Neural cell (in vitro differentiated cells): ENCODE data around the gene FOXO4. TPM values are rescaled to one million over a fixed set of nuclear protein-coding genes. Genes with fewer than 3 reads are reported as not detected.

Source experiments
- H2AFZ ChIP-seq: fragments of 200-600, 300-800 bp; sonication (generic), shearing (Covaris generic); 2 replicates; pipeline ENCODE4 v1.6.0; 2014; ENCODE audit warnings: low read depth, mild to moderate bottlenecking, antibody characterized with exemption, low read length, moderate library complexity
- H3F3A ChIP-seq: fragments of 200-600 bp; shearing (Covaris generic); 2 replicates; pipeline ENCODE4 v1.6.1; 2016; ENCODE audit warnings: mild to moderate bottlenecking, moderate library complexity, mixed read lengths, antibody characterized with exemption, low read length; ENCODE audit not compliant: insufficient read depth, poor library complexity, severe bottlenecking
- H3K27ac ChIP-seq: fragments of 200-600, 300-800 bp; sonication (generic), shearing (Covaris generic); 2 replicates; pipeline ENCODE4 v1.5.1; 2014; ENCODE audit warnings: mild to moderate bottlenecking, low read length, moderate library complexity
- H3K27me3 ChIP-seq: fragments of 300-800, 200-600 bp; sonication (generic), shearing (Covaris generic); 2 replicates; pipeline ENCODE4 v1.6.0; 2014; ENCODE audit warnings: mild to moderate bottlenecking, low read depth, low read length, moderate library complexity; ENCODE audit not compliant: insufficient read depth
- H3K36me3 ChIP-seq: fragments of 300-800, 200-600 bp; sonication (generic), shearing (Covaris generic); 2 replicates; pipeline ENCODE4 v1.5.1; 2014; ENCODE audit warnings: mild to moderate bottlenecking, antibody characterized with exemption, low read length, moderate library complexity; ENCODE audit not compliant: insufficient read depth
- H3K4me2 ChIP-seq: fragments of 300-800, 200-600 bp; sonication (generic), shearing (Covaris generic); 2 replicates; pipeline ENCODE4 v1.6.0; 2014; ENCODE audit warnings: mild to moderate bottlenecking, low read length
- H3K4me3 ChIP-seq: fragments of 300-800, 200-600 bp; sonication (generic), shearing (Covaris generic); 2 replicates; pipeline ENCODE4 v1.5.1; 2014; ENCODE audit warnings: mild to moderate bottlenecking, low read length, moderate library complexity
- H3K79me2 ChIP-seq: fragments of 200-600 bp; shearing (Covaris generic); replicated peaks from 2 replicates; pipeline ENCODE4 v1.6.0; 2014; ENCODE audit warnings: mild to moderate bottlenecking, low read length, moderate library complexity; ENCODE audit not compliant: insufficient read depth
- H3K9ac ChIP-seq: fragments of 300-800, 200-600 bp; sonication (generic), shearing (Covaris generic); 2 replicates; pipeline ENCODE4 v1.6.1; 2016; ENCODE audit warnings: mild to moderate bottlenecking, low read length, mixed read lengths
- H3K9me2 ChIP-seq: fragments of 200-600 bp; shearing (Covaris generic); 2 replicates; pipeline ENCODE4 v1.6.1; 2016; ENCODE audit warnings: mild to moderate bottlenecking, low read length, mixed read lengths; ENCODE audit not compliant: insufficient read depth
- H3K9me3 ChIP-seq: fragments of 200-600, 300-800 bp; sonication (generic), shearing (Covaris generic); 2 replicates; pipeline ENCODE4 v1.6.1; 2016; ENCODE audit warnings: mild to moderate bottlenecking, mixed run types, low read length, moderate library complexity, mixed read lengths
- H4K20me1 ChIP-seq: fragments of 200-600 bp; shearing (Covaris generic); 2 replicates; pipeline ENCODE4 v1.6.1; 2016; ENCODE audit warnings: mild to moderate bottlenecking, mixed run types; ENCODE audit not compliant: insufficient read depth
- CTCF ChIP-seq: fragments of 450-650 bp; IDR thresholded peaks from 2 replicates; pipeline ENCODE4 v1.5.1; 2014; ENCODE audit warnings: antibody characterized with exemption, mild to moderate bottlenecking, moderate library complexity; ENCODE audit not compliant: poor library complexity, severe bottlenecking
- EP300 ChIP-seq: fragments of 450-650 bp; conservative IDR thresholded peaks from 2 replicates; pipeline ENCODE4 v1.6.1; 2014; ENCODE audit warnings: antibody characterized with exemption, mild to moderate bottlenecking, moderate library complexity; ENCODE audit not compliant: poor library complexity, severe bottlenecking
- EZH2 ChIP-seq: fragments of 200-600, 300-800 bp; shearing (Covaris generic), sonication (generic); IDR thresholded peaks from 2 replicates; pipeline ENCODE4 v1.6.1; 2014; ENCODE audit warnings: antibody characterized with exemption, low read length, borderline replicate concordance, mild to moderate bottlenecking; ENCODE audit not compliant: insufficient read depth, poor library complexity, severe bottlenecking
- MXI1 ChIP-seq: fragments of 450-650 bp; conservative IDR thresholded peaks from 2 replicates; pipeline ENCODE4 v1.6.1; 2014; ENCODE audit warnings: antibody characterized with exemption, mild to moderate bottlenecking; ENCODE audit not compliant: poor library complexity, severe bottlenecking
- POLR2AphosphoS5 ChIP-seq: IDR thresholded peaks from 2 replicates; pipeline ENCODE4 v1.6.1; 2012
- RAD21 ChIP-seq: fragments of 450-650 bp; conservative IDR thresholded peaks from 2 replicates; pipeline ENCODE4 v1.6.1; 2014; ENCODE audit warnings: antibody characterized with exemption, mild to moderate bottlenecking, moderate library complexity
- REST ChIP-seq: IDR thresholded peaks from 2 replicates; pipeline ENCODE4 v1.6.1; 2012; ENCODE audit warnings: borderline replicate concordance
- SMC3 ChIP-seq: fragments of 450-650 bp; conservative IDR thresholded peaks from 2 replicates; pipeline ENCODE4 v1.6.1; 2014; ENCODE audit warnings: antibody characterized with exemption, mild to moderate bottlenecking, moderate library complexity; ENCODE audit not compliant: poor library complexity
- TAF1 ChIP-seq: IDR thresholded peaks from 2 replicates; pipeline ENCODE4 v1.6.1; 2012; ENCODE audit warnings: low read depth
- polyA plus RNA-seq: library from polyadenylated mRNA; depleted of rRNA; stranded (reverse); fragments of >200 nt; gene quantifications from 2 replicates; pipeline ENCODE4 v1.2.3, GENCODE V29; 2014

FOXO4 gene
- polyA plus RNA-seq, 1 donor from 2014 or later: 1.9 TPM

- H3K36me3 ChIP-seq: no peaks in the 10 kb centered on the region
- H3K9me2 ChIP-seq: no peaks in the 10 kb centered on the region
- H3K27me3 ChIP-seq: peaks cover 7% of the 10 kb centered on the region
- no peaks in the 10 kb centered on the region for H4K20me1 ChIP-seq
- H3K4me3 ChIP-seq: no peak overlapping the region
- no peak overlapping the region for H3K27ac ChIP-seq
- H3K79me2 ChIP-seq: no peaks in the 10 kb centered on the region
- H3K9me3 ChIP-seq: no peaks in the 10 kb centered on the region
- no peaks in the 10 kb centered on the region for H3F3A ChIP-seq
- no peak overlapping the region for H2AFZ ChIP-seq
- TF ChIP-seq MXI1 (no peak), REST (no peak), TAF1 (no peak), EP300 (no peak), CTCF (no peak), POLR2AphosphoS5 (no peak), EZH2 (no peak), SMC3 (no peak), RAD21 (no peak)
- H3K9ac ChIP-seq: no peak overlapping the region
- no peak overlapping the region for H3K4me2 ChIP-seq
These were observed 2.7 kb downstream of the FOXO4 start for GRCh38 chrX:71098302-71098701.

GRCh38 chrX:71098951-71099506 is 3.4 kb downstream of the FOXO4 start:
- H3F3A ChIP-seq: no peaks in the 10 kb centered on the region
- no peak overlapping the region for H3K27ac ChIP-seq
- no peaks in the 10 kb centered on the region for H3K9me2 ChIP-seq
- H2AFZ ChIP-seq: no peak overlapping the region
- no peaks in the 10 kb centered on the region for H3K36me3 ChIP-seq
- H3K9me3 ChIP-seq: no peaks in the 10 kb centered on the region
- no peaks in the 10 kb centered on the region for H4K20me1 ChIP-seq
- H3K79me2 ChIP-seq: no peaks in the 10 kb centered on the region
- no peak overlapping the region for H3K4me3 ChIP-seq
- no peak overlapping the region for H3K4me2 ChIP-seq
- no peak overlapping the region for H3K9ac ChIP-seq
- TF ChIP-seq POLR2AphosphoS5 (no peak), REST (no peak), EZH2 (no peak), TAF1 (no peak), MXI1 (no peak)
- H3K27me3 ChIP-seq: peaks cover 7% of the 10 kb centered on the region
